Mucosa of descending colon (tissue), 3 donors: ENCODE data around the gene SLC9A9. TPM values are rescaled to one million over a fixed set of nuclear protein-coding genes. Genes with fewer than 3 reads are reported as not detected.

Experiments
- ATAC-seq: fragments of 200-7000 bp; cut with Tn5 transposase; one replicate; pipeline ENCODE4 v1.9.1; 2020; ENCODE audit warnings: mild to moderate bottlenecking, moderate library complexity
- DNase-seq, 3 donors: peaks; one replicate each; pipeline ENCODE4 v3.0.0-alpha.2; 2020
- H3K36me3 ChIP-seq: fragments of 200-600 bp; one replicate; pipeline ENCODE4 v1.8.0; 2021; ENCODE audit warnings: low read depth, mild to moderate bottlenecking
- H3K4me1 ChIP-seq: fragments of 200-600 bp; one replicate; pipeline ENCODE4 v1.8.0; 2021; ENCODE audit warnings: low read depth, mild to moderate bottlenecking
- H3K4me3 ChIP-seq: fragments of 200-600 bp; one replicate; pipeline ENCODE4 v1.8.0; 2021; ENCODE audit warnings: mild to moderate bottlenecking
- H3K9me3 ChIP-seq: fragments of 200-600 bp; one replicate; pipeline ENCODE4 v1.8.0; 2021; ENCODE audit warnings: mild to moderate bottlenecking
- intact Hi-C, 2 donors: fragments of 100-400 bp; cut with DNase I in 1 of 2; cut with micrococcal nuclease in 1 of 2; formaldehyde crosslinking; loops; one replicate each; pipeline versions ENCODE4 v1.11.0 to v1.11.1; 2022; cut with DNase I, micrococcal nuclease
- total RNA-seq, 3 donors: library from RNA; stranded (reverse); fragmentation: NEBNext Ultra II Directional in 2 of 3; extraction: Animal tissue kit (Norgen Biotek cat#: 25700) in 2 of 3; gene quantifications; one replicate each; pipeline versions ENCODE4 v1.2.1 to v1.2.4, GENCODE V29; 2021 to 2023
- TF ChIP-seq, protein P1 (sequence below): fragments of 200-600 bp; IDR thresholded peaks from one replicate; pipeline ENCODE4 v1.8.0; 2022; ENCODE audit warnings: antibody characterized with exemption, mild to moderate bottlenecking
- donor health status: DM: no; HTN: no; CAD: no; lungs with moderate emphysema.
- donor health status: DM: no; HTN: no; CAD: no.
- donor health status: DM: no; HTN: yes; CAD: no.

SLC9A9 gene
- total RNA-seq, 3 donors from 2014 or later: 3.2 to 18.2 (median 6.8) TPM

DNA sequence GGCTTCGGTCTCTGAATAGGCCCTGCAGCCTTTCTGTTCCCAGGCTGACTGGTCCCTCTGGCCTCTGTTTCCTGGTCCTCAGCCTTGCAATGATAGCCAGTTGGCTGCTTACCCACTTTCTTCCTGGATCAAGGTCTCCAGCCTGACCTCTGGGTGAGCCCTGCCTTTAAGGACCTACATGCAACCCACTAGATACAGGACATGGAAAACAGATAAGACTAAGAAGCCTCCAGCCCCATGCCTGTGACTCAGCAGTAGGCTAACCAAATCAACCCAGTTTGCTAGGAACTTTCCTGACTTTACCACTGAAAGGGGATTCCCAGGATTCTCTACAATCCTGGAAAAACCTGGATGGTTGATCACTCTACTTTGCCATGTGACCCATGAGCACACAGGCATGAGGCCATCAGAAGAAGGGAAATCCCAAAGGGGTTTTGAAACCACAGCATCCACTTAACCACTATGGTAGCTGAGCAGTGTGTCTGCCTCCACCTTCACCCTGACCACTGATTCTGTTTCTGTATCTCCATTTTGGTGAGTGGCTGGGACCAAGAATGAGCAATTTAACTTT is 540.6 kb downstream of the SLC9A9 start:
- H3K36me3 ChIP-seq: no peaks in the 10 kb centered on the region
- no peaks in the 10 kb centered on the region for H3K4me1 ChIP-seq
- no peaks in the 10 kb centered on the region for H3K9me3 ChIP-seq
- H3K4me3 ChIP-seq: no peak overlapping the region
- ATAC-seq (peak; percentile 67), DNase-seq (peak in 1 of 3 donors; percentile 6)
- intact Hi-C loops: no loop called here
- TF ChIP-seq, protein P1, sequence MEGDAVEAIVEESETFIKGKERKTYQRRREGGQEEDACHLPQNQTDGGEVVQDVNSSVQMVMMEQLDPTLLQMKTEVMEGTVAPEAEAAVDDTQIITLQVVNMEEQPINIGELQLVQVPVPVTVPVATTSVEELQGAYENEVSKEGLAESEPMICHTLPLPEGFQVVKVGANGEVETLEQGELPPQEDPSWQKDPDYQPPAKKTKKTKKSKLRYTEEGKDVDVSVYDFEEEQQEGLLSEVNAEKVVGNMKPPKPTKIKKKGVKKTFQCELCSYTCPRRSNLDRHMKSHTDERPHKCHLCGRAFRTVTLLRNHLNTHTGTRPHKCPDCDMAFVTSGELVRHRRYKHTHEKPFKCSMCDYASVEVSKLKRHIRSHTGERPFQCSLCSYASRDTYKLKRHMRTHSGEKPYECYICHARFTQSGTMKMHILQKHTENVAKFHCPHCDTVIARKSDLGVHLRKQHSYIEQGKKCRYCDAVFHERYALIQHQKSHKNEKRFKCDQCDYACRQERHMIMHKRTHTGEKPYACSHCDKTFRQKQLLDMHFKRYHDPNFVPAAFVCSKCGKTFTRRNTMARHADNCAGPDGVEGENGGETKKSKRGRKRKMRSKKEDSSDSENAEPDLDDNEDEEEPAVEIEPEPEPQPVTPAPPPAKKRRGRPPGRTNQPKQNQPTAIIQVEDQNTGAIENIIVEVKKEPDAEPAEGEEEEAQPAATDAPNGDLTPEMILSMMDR: no peak

- no peak overlapping the region for H3K4me3 ChIP-seq
- ATAC-seq (peak; percentile 94), DNase-seq (peak; percentile 60 to 76 (median 64))
- no peaks in the 10 kb centered on the region for H3K4me1 ChIP-seq
- intact Hi-C loops: no loop called here
- no peaks in the 10 kb centered on the region for H3K36me3 ChIP-seq
- TF ChIP-seq, protein P1: no peak
- no peaks in the 10 kb centered on the region for H3K9me3 ChIP-seq
Observed at GRCh38 chr3:143306407-143306806, 541.9 kb downstream of the SLC9A9 start.

GRCh38 chr3:143302638-143303171 is 545.6 kb downstream of the SLC9A9 start:
- intact Hi-C loops: no loop called here
- no peak for ATAC-seq
- DNase-seq: peak in 2 of 3 donors; percentile 21 to 38

DNA sequence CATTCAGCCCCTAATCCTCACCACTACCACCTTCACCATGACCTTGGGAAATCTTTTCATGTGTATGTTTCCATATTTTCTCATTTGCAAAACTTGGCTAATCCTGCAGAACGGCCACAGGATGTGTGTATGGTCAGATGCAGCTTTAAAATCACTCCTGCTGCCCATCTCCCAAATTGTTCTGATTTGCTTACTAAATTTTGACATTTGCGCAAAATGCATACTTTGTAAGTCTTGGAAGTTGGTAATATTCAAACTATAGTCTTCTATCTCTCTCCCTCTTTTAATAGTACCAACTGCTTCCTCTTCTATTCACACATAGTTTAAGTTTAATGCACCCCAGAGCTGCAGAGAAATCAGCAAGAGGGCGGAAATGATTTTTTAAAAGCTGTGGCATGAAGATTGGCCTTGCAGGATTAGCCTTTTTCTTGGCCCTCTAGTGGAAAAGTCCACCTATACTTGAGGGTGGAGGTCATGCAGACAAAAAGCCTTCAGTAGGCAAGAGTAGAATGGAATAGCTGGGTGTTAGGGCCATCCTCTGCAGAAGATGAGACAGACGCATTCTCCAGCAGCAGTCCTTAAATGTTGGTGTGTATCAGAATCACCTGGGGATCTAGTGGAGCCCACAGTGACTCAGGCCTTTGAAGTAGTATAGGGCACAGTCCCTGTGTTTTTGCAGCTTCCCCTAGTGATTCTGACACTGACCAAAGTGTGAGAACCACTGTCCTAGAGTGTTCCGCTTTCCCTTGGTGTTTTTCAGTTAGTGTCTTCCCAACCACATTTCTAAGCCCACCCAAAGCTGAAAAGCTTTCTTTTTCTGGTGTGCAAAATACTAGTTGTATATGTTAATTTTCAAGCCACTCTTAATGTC is 547.0 kb downstream of the SLC9A9 start:
- no peaks in the 10 kb centered on the region for H3K36me3 ChIP-seq
- ATAC-seq (no peak), DNase-seq (no peak)
- H3K4me1 ChIP-seq: no peaks in the 10 kb centered on the region
- intact Hi-C loops: no loop called here
- H3K9me3 ChIP-seq: no peaks in the 10 kb centered on the region
- TF ChIP-seq, protein P1: no peak
- H3K4me3 ChIP-seq: no peak overlapping the region

More at GRCh38 chr3:143302638-143303171, 545.6 kb downstream of the SLC9A9 start:
- no peaks in the 10 kb centered on the region for H3K36me3 ChIP-seq
- H3K4me1 ChIP-seq: no peaks in the 10 kb centered on the region
- H3K9me3 ChIP-seq: no peaks in the 10 kb centered on the region
- TF ChIP-seq, protein P1: no peak
- no peak overlapping the region for H3K4me3 ChIP-seq

DNA sequence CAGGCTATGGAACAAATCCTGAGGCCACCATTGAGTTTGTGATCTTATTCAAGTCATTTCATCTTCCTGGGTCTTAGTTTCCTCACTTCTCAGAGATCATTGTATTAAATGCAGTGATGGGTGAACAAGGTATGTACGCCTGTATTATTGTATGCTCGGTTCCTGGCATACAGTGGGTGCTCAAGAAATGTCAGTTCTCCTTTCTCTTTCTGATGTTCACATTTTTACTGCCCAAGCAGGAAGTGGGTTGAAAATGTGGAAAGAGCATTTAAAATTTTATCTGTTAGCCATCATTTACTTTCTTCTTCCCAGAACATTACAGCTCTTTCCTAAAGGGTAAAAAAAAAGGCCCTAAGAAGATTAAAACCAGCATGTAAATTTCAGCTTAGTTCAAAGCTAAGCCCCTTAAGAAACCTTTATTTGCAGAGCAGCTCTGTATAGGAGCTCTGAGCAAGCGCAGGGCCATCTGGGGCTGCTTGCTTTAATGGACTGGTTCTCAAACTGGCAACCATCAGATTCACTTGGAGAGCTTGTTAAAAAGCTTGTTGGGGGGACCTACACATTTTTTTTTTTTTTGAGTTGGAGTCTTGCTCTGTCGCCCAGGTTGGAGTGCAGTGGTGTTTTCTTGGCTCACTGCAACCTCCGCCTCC is 549.3 kb downstream of the SLC9A9 start:
- H3K36me3 ChIP-seq: no peaks in the 10 kb centered on the region
- ATAC-seq (no peak), DNase-seq (no peak)
- TF ChIP-seq, protein P1: no peak
- no peaks in the 10 kb centered on the region for H3K9me3 ChIP-seq
- intact Hi-C loops: no loop called here
- no peaks in the 10 kb centered on the region for H3K4me1 ChIP-seq
- no peak overlapping the region for H3K4me3 ChIP-seq
